IMR-90 (cell line): ENCODE measurements around the gene ATP9B. TPM values are rescaled to one million over a fixed set of nuclear protein-coding genes. Genes with fewer than 3 reads are reported as not detected.

Source experiments
- ATAC-seq: fragments of 200-7000 bp; cut with Tn5 transposase; 2 replicates; pipeline ENCODE4 v1.9.1; 2020; ENCODE audit warnings: low read depth, mild to moderate bottlenecking, moderate library complexity
- BruUV-seq: library from RNA; stranded (reverse); fragments of 400-500 nt; replicated peaks from 2 replicates; lab custom pipeline; 2021; lab: Mats Ljungman, UMichigan
- CTCF ChIA-PET: fragments of 300-600 bp; formaldehyde crosslinking; extraction: SDS; loops from one replicate; lab custom pipeline; 2021; ENCODE audit warnings: antibody characterized with exemption; lab: Yijun Ruan, JAX
- POLR2A ChIA-PET: fragments of 300-600 bp; sonication (Branson Sonifier 250); formaldehyde crosslinking; loops from one replicate; lab custom pipeline; 2022; ENCODE audit warnings: antibody characterized with exemption; ENCODE audit not compliant: unreplicated experiment; lab: Charles Lee
- DNase-seq: peaks from one replicate; pipeline ENCODE4 v3.0.0; 2013
- H2AFZ ChIP-seq: replicated peaks from 2 replicates; pipeline ENCODE3; 2013; ENCODE audit warnings: low read length, mild to moderate bottlenecking; ENCODE audit not compliant: poor library complexity
- H2AK5ac ChIP-seq: 2 replicates; pipeline ENCODE4 v1.6.1; 2013; ENCODE audit warnings: low read depth, low read length, inconsistent platforms
- H2AK9ac ChIP-seq: replicated peaks from 2 replicates; pipeline ENCODE3; 2013; ENCODE audit warnings: mild to moderate bottlenecking, low read depth, low read length, moderate library complexity; ENCODE audit not compliant: poor library complexity
- H2BK120ac ChIP-seq: 2 replicates; pipeline ENCODE4 v1.6.1; 2013; ENCODE audit warnings: low read depth, low read length, inconsistent platforms
- H2BK15ac ChIP-seq: 3 replicates; pipeline ENCODE4 v1.6.1; 2013; ENCODE audit warnings: low read depth, low read length, inconsistent platforms
- H2BK20ac ChIP-seq: 2 replicates; pipeline ENCODE4 v1.6.1; 2013; ENCODE audit warnings: low read depth, mild to moderate bottlenecking, inconsistent platforms, low read length, moderate library complexity
- H2BK5ac ChIP-seq: 2 replicates; pipeline ENCODE4 v1.6.1; 2013; ENCODE audit warnings: mild to moderate bottlenecking, low read depth, low read length, inconsistent platforms; ENCODE audit not compliant: poor library complexity, severe bottlenecking
- H3K14ac ChIP-seq: replicated peaks from 2 replicates; pipeline ENCODE4 v1.6.1; 2013; ENCODE audit warnings: low read depth, low read length, inconsistent platforms
- H3K18ac ChIP-seq: 2 replicates; pipeline ENCODE4 v1.6.1; 2013; ENCODE audit warnings: low read depth, low read length, control low read depth
- H3K23ac ChIP-seq: 2 replicates; pipeline ENCODE4 v1.6.1; 2013; ENCODE audit warnings: low read depth, low read length, inconsistent platforms
- H3K27ac ChIP-seq: 2 replicates; pipeline ENCODE4 v1.5.1; 2013; ENCODE audit warnings: mild to moderate bottlenecking, control low read depth, low read length; ENCODE audit not compliant: insufficient read depth
- H3K27me3 ChIP-seq: 2 replicates; pipeline ENCODE4 v1.6.1; 2013; ENCODE audit warnings: low read length; ENCODE audit not compliant: control insufficient read depth, insufficient read depth
- H3K36me3 ChIP-seq: 2 replicates; pipeline ENCODE4 v1.6.1; 2013; ENCODE audit warnings: low read length, mixed read lengths; ENCODE audit not compliant: control insufficient read depth, insufficient read depth
- H3K4ac ChIP-seq: 2 replicates; pipeline ENCODE4 v1.6.1; 2013; ENCODE audit warnings: low read depth, low read length, inconsistent platforms
- H3K4me1 ChIP-seq: 2 replicates; pipeline ENCODE4 v1.6.1; 2013; ENCODE audit warnings: low read length, mixed read lengths; ENCODE audit not compliant: control insufficient read depth, insufficient read depth
- H3K4me2 ChIP-seq: 2 replicates; pipeline ENCODE4 v1.6.1; 2013; ENCODE audit warnings: low read depth, mild to moderate bottlenecking, control low read depth, low read length, moderate library complexity
- H3K4me3 ChIP-seq: 2 replicates; pipeline ENCODE4 v1.5.1; 2013; ENCODE audit warnings: low read depth, mild to moderate bottlenecking, control low read depth, low read length, moderate library complexity; ENCODE audit not compliant: insufficient read depth
- H3K56ac ChIP-seq: 2 replicates; pipeline ENCODE4 v1.6.1; 2013; ENCODE audit warnings: low read length, inconsistent platforms; ENCODE audit not compliant: insufficient read depth; ENCODE audit errors: extremely low read depth
- H3K79me1 ChIP-seq, 2 experiments: 2 replicates each; pipeline ENCODE4 v1.6.1; 2013; ENCODE audit warnings: low read length in 2 of 2, inconsistent platforms in 1 of 2, low read depth in 1 of 2
- H3K9ac ChIP-seq: 2 replicates; pipeline ENCODE4 v1.6.1; 2013; ENCODE audit warnings: low read depth, low read length, control low read depth
- H3K9me1 ChIP-seq: 2 replicates; pipeline ENCODE4 v1.6.1; 2013; ENCODE audit warnings: low read length, inconsistent platforms; ENCODE audit not compliant: insufficient read depth
- H3K9me3 ChIP-seq: 2 replicates; pipeline ENCODE4 v1.6.1; 2013; ENCODE audit warnings: low read length; ENCODE audit not compliant: control insufficient read depth, insufficient read depth
- H4K20me1 ChIP-seq: 2 replicates; pipeline ENCODE4 v1.6.1; 2013; ENCODE audit warnings: low read length, inconsistent platforms; ENCODE audit not compliant: insufficient read depth
- H4K5ac ChIP-seq: 2 replicates; pipeline ENCODE4 v1.6.1; 2013; ENCODE audit warnings: mild to moderate bottlenecking, low read depth, low read length, control low read depth
- H4K8ac ChIP-seq, 2 experiments: 2 replicates each; pipeline ENCODE4 v1.6.1; 2013; ENCODE audit warnings: low read depth in 2 of 2, low read length in 2 of 2, control low read depth in 1 of 2, inconsistent platforms in 1 of 2
- H4K91ac ChIP-seq: 2 replicates; pipeline ENCODE4 v1.6.1; 2013; ENCODE audit warnings: low read depth, low read length, inconsistent platforms; ENCODE audit not compliant: insufficient read depth
- CEBPB ChIP-seq: IDR thresholded peaks from 2 replicates; pipeline ENCODE4 v1.6.1; 2012; ENCODE audit warnings: low read depth, low read length, improper control_type of control experiment
- MAZ ChIP-seq: IDR thresholded peaks from 2 replicates; pipeline ENCODE4 v1.6.1; 2012; ENCODE audit warnings: low read depth, mild to moderate bottlenecking, low read length, improper control_type of control experiment, moderate library complexity, borderline replicate concordance
- RAD21 ChIP-seq: IDR thresholded peaks from 2 replicates; pipeline ENCODE4 v1.6.1; 2012; ENCODE audit warnings: low read length, improper control_type of control experiment
- WGBS, 2 experiments: methylation state at CpG; one replicate each; pipeline versions ENCODE4 v1.1.5 to v1.1.7; 2013; ENCODE audit warnings: missing lambda C conversion rate in 2 of 2; ENCODE audit not compliant: insufficient read length in 1 of 2; ENCODE audit errors: extremely low coverage in 2 of 2; 5-methylcytosine and 5-hydroxymethylcytosine counted together
- dilution Hi-C: fragments of 300-500 bp; cut with HindIII; formaldehyde crosslinking; loops from one replicate; pipeline ENCODE4 v1.14.3; 2018; ENCODE audit warnings: low sequenced_read_pairs; ENCODE audit not compliant: unreplicated experiment
- in situ Hi-C: fragments of 300-500 bp; cut with MboI; formaldehyde crosslinking; loops from 3 replicates; pipeline ENCODE4 v1.14.3; 2019; ENCODE audit warnings: low sequenced_read_pairs, inconsistent platforms, mixed read lengths
- intact Hi-C: fragments of 100-400 bp; cut with micrococcal nuclease; formaldehyde crosslinking; loops from 2 replicates; pipeline ENCODE4 v1.10.0; 2022
- polyA plus RNA-seq, 3 experiments: library from polyadenylated mRNA; depleted of rRNA; stranded (reverse); fragments of >200 nt; gene quantifications; 2 replicates each; pipeline ENCODE4 v1.2.3, GENCODE V29; 2012; ENCODE audit warnings: low replicate concordance in 1 of 3
- total RNA-seq: library from RNA; depleted of rRNA; stranded (reverse); fragments of >200 nt; gene quantifications from 2 replicates; pipeline ENCODE4 v1.2.3, GENCODE V29; 2012

The ATP9B gene
- total and polyA plus RNA-seq, 2 of the 4 experiments (the other 2 are of a cell fraction): 11.0 to 11.5 TPM

GRCh38 chr18:79210002-79210910, 141.1 kb downstream of the ATP9B start (continued):
- TF ChIP-seq MAZ: no peak

- Histone ChIP-seq H3K14ac (no peak overlapping the region), H2AK5ac (no peak overlapping the region), H4K20me1 (no peaks in the 10 kb centered on the region), H3K18ac (no peak overlapping the region), H3K9ac (no peak overlapping the region), H4K8ac (no peak overlapping the region), H3K27ac (no peak overlapping the region), H2BK20ac (no peak overlapping the region), H2BK120ac (no peak overlapping the region), H3K27me3 (no peaks in the 10 kb centered on the region), H3K9me1 (no peaks in the 10 kb centered on the region; the same call in 1 of the 2 replicates), H2AK9ac (no peak overlapping the region), H2AFZ (no peak overlapping the region), H3K4ac (no peak overlapping the region), H2BK15ac (no peak overlapping the region), H3K79me1 (peaks cover 0 to 3% of the 10 kb centered on the region in 2 experiments; a peak in 1 of 4 replicates), H3K56ac (no peak overlapping the region), H3K4me1 (no peaks in the 10 kb centered on the region), H3K4me2 (no peak overlapping the region), H4K91ac (no peak overlapping the region), H2BK5ac (no peak overlapping the region), H3K36me3 (peaks cover 9% of the 10 kb centered on the region), H4K5ac (no peak overlapping the region), H3K23ac (no peak overlapping the region), H3K9me3 (no peaks in the 10 kb centered on the region), H3K4me3 (no peak overlapping the region)
- dilution Hi-C loops: no loop called here
- whole genome bisulfite sequencing, 2 experiments: no CpG with 5 or more reads among the region's 5 CpGs
- intact Hi-C loops: no loop called here
- DNase-seq (peak; percentile 22), ATAC-seq (0 out of 2 replicates have a peak, but pooled peaks have one; percentile 27)
- ChIA-PET CTCF (no interaction called here), POLR2A (no interaction called here)
- in situ Hi-C loops: no loop called here
- TF ChIP-seq MAZ: no peak
- peak; percentile 94 for TF ChIP-seq CEBPB
- TF ChIP-seq RAD21: no peak
- no TSS peak for BruUV-seq
Observed at GRCh38 chr18:79211844-79212243, 142.7 kb downstream of the ATP9B start.
